ENCODE measurements around the gene TMEM69.

DNA sequence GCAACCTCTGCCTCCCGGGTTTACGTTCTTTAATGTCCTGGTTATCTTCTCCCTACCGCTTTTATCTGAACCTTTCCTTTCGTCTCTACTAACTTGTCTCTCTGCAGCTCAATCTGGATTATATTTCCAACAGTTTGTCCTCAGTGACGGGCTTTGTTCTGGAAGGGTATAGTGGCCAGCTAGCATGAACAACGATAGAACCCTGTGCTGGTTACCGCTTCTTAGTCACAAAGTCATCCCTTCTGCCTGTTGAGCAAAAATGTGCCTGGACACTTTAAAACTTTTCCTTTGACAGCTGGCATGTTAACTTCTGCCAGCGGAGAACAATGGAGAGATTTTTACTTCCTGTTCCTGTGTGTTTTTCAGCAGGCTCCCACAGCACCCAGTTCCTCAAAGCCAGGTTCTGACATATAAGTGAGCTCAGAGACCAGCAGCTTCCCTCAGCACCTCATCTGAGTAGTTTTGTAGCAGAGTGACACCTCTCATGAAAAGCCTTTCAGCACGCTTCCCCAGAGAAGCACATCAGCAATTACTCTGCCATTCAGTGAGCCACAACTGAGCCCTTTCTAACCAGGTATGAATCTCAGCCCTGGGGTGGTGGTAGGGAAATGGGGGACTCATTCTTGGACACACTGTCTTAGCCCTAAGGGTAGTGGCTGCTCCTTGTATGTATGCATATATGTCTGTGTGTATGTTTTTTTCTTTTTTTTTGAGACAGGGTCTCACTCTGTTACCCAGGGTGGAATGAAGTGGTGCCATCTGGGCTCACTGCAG is 40.5 kb upstream of the TMEM69 start:
- TF ChIP-seq, protein P1, sequence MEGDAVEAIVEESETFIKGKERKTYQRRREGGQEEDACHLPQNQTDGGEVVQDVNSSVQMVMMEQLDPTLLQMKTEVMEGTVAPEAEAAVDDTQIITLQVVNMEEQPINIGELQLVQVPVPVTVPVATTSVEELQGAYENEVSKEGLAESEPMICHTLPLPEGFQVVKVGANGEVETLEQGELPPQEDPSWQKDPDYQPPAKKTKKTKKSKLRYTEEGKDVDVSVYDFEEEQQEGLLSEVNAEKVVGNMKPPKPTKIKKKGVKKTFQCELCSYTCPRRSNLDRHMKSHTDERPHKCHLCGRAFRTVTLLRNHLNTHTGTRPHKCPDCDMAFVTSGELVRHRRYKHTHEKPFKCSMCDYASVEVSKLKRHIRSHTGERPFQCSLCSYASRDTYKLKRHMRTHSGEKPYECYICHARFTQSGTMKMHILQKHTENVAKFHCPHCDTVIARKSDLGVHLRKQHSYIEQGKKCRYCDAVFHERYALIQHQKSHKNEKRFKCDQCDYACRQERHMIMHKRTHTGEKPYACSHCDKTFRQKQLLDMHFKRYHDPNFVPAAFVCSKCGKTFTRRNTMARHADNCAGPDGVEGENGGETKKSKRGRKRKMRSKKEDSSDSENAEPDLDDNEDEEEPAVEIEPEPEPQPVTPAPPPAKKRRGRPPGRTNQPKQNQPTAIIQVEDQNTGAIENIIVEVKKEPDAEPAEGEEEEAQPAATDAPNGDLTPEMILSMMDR (IDR thresholded peaks at IDR 0.05) = no peak
- TF ChIP-seq POLR2A (IDR thresholded peaks at IDR 0.05) = no peak
- no peak for TF ChIP-seq POLR2AphosphoS5 (IDR thresholded peaks at IDR 0.05)
- no peak for TF ChIP-seq EP300 (IDR thresholded peaks at IDR 0.05)

Data from upper lobe of left lung (tissue), 4 donors.